ENCODE measurements around the gene DIAPH1. TPM values are rescaled to one million over a fixed set of nuclear protein-coding genes. Genes with fewer than 3 reads are reported as not detected.
"Not testable (repeated sequence)": the region's sequence is repeated elsewhere in the genome, so short reads cannot be mapped to it uniquely, and the experiment has no call there.

DIAPH1 gene
- total RNA-seq, 1 experiment from 2014 or later, result 32.8 TPM

- in situ Hi-C loops (cut with HindIII; ENCODE audit: low pct_unique_long_range_greater_than_20kb, low sequenced_read_pairs), result no loop called here
- no peak for DNase-seq (ENCODE audit: low read depth, low spot score)
Measured at GRCh38 chr5:141623186-141623585, 4.4 kb upstream of the DIAPH1 start.

- peak; percentile 43 for DNase-seq (ENCODE audit: low read depth, low spot score)
- in situ Hi-C loops (cut with HindIII; ENCODE audit: low pct_unique_long_range_greater_than_20kb, low sequenced_read_pairs), result no loop called here
Measured at GRCh38 chr5:141618030-141618803, 583 bp downstream of the DIAPH1 start.

GRCh38 chr5:141617682-141618029, 1.1 kb downstream of the DIAPH1 start:
- peak; percentile 13 for DNase-seq (ENCODE audit: low read depth, low spot score)
- in situ Hi-C loops (cut with HindIII; ENCODE audit: low pct_unique_long_range_greater_than_20kb, low sequenced_read_pairs), result no loop called here

GRCh38 chr5:141617128-141617527, 1.7 kb downstream of the DIAPH1 start:
- no peak for DNase-seq (ENCODE audit: low read depth, low spot score)
- in situ Hi-C loops (cut with HindIII; ENCODE audit: low pct_unique_long_range_greater_than_20kb, low sequenced_read_pairs), result no loop called here

- DNase-seq (ENCODE audit: low read depth, low spot score), result no peak
- in situ Hi-C loops (cut with HindIII; ENCODE audit: low pct_unique_long_range_greater_than_20kb, low sequenced_read_pairs), result no loop called here
Measured at GRCh38 chr5:141615991-141616720, 2.6 kb downstream of the DIAPH1 start.

GRCh38 chr5:141613344-141613743, 5.5 kb downstream of the DIAPH1 start:
- in situ Hi-C loops (cut with HindIII; ENCODE audit: low pct_unique_long_range_greater_than_20kb, low sequenced_read_pairs), result no loop called here
- no peak for DNase-seq (ENCODE audit: low read depth, low spot score)

GRCh38 chr5:141611289-141611688, 7.5 kb downstream of the DIAPH1 start:
- in situ Hi-C loops (cut with HindIII; ENCODE audit: low pct_unique_long_range_greater_than_20kb, low sequenced_read_pairs), result no loop called here
- DNase-seq (ENCODE audit: low read depth, low spot score), result no peak

GRCh38 chr5:141609921-141610320, 8.9 kb downstream of the DIAPH1 start:
- in situ Hi-C loops (cut with HindIII; ENCODE audit: low pct_unique_long_range_greater_than_20kb, low sequenced_read_pairs), result not testable (repeated sequence)

GRCh38 chr5:141609044-141609443, 9.8 kb downstream of the DIAPH1 start:
- in situ Hi-C loops (cut with HindIII; ENCODE audit: low pct_unique_long_range_greater_than_20kb, low sequenced_read_pairs), result no loop called here
- no peak for DNase-seq (ENCODE audit: low read depth, low spot score)

More at GRCh38 chr5:141609921-141610320, 8.9 kb downstream of the DIAPH1 start:
- not testable (repeated sequence) for DNase-seq (ENCODE audit: low read depth, low spot score)

GRCh38 chr5:141608557-141608956, 10.2 kb downstream of the DIAPH1 start:
- no peak for DNase-seq (ENCODE audit: low read depth, low spot score)
- in situ Hi-C loops (cut with HindIII; ENCODE audit: low pct_unique_long_range_greater_than_20kb, low sequenced_read_pairs), result no loop called here

GRCh38 chr5:141608046-141608445, 10.8 kb downstream of the DIAPH1 start:
- in situ Hi-C loops (cut with HindIII; ENCODE audit: low pct_unique_long_range_greater_than_20kb, low sequenced_read_pairs), result no loop called here
- DNase-seq (ENCODE audit: low read depth, low spot score), result no peak

- in situ Hi-C loops (cut with HindIII; ENCODE audit: low pct_unique_long_range_greater_than_20kb, low sequenced_read_pairs), result no loop called here
- DNase-seq (ENCODE audit: low read depth, low spot score), result no peak
Measured at GRCh38 chr5:141605523-141606277, 13.1 kb downstream of the DIAPH1 start.

- DNase-seq (ENCODE audit: low read depth, low spot score), result peak; percentile 25
- in situ Hi-C loops (cut with HindIII; ENCODE audit: low pct_unique_long_range_greater_than_20kb, low sequenced_read_pairs), result no loop called here
Measured at GRCh38 chr5:141603923-141604717, 14.7 kb downstream of the DIAPH1 start.

GRCh38 chr5:141602606-141603005, 16.2 kb downstream of the DIAPH1 start:
- no peak for DNase-seq (ENCODE audit: low read depth, low spot score)
- in situ Hi-C loops (cut with HindIII; ENCODE audit: low pct_unique_long_range_greater_than_20kb, low sequenced_read_pairs), result no loop called here

- no peak for DNase-seq (ENCODE audit: low read depth, low spot score)
- in situ Hi-C loops (cut with HindIII; ENCODE audit: low pct_unique_long_range_greater_than_20kb, low sequenced_read_pairs), result no loop called here
Measured at GRCh38 chr5:141598391-141599345, 20.1 kb downstream of the DIAPH1 start.

GRCh38 chr5:141597814-141598213, 21.0 kb downstream of the DIAPH1 start:
- in situ Hi-C loops (cut with HindIII; ENCODE audit: low pct_unique_long_range_greater_than_20kb, low sequenced_read_pairs), result no loop called here
- no peak for DNase-seq (ENCODE audit: low read depth, low spot score)

GRCh38 chr5:141597394-141597793, 21.4 kb downstream of the DIAPH1 start:
- DNase-seq (ENCODE audit: low read depth, low spot score), result no peak
- in situ Hi-C loops (cut with HindIII; ENCODE audit: low pct_unique_long_range_greater_than_20kb, low sequenced_read_pairs), result no loop called here

All from SK-MEL-5 (cell line).